HG03354 (cell line): ENCODE data around the gene CTTNBP2.

Experiments
- ATAC-seq: cut with Tn5 transposase; IDR thresholded peaks from one replicate; pipeline ENCODE4 v1.9.1; 2021; ENCODE audit warnings: mild to moderate bottlenecking; ENCODE audit not compliant: unreplicated experiment, poor library complexity, severe bottlenecking

CTTNBP2 gene

GRCh38 chr7:117669818-117670217 lies 203.4 kb downstream of the CTTNBP2 start:
- no peak for ATAC-seq

- ATAC-seq: no peak
These were observed 205.8 kb downstream of the CTTNBP2 start for GRCh38 chr7:117667456-117667855.

DNA sequence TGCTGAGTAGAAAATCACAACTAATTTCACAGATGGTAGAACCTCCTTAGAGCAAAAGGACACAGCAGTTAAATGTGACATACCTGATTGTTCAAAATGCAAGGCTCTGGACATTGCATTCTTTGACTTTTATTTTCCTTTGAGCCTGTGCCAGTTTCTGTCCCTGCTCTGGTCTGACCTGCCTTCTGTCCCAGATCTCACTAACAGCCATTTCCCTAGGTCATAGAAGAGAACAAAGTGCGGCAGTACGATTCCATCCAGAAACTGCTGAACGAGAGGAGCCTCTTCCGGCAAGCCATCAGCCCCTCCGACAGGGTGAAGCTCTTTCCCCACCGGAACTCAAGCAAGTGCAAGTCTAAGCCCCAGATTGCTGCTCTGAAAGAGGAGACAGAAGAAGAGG lies 206.6 kb downstream of the CTTNBP2 start:
- no peak for ATAC-seq

DNA sequence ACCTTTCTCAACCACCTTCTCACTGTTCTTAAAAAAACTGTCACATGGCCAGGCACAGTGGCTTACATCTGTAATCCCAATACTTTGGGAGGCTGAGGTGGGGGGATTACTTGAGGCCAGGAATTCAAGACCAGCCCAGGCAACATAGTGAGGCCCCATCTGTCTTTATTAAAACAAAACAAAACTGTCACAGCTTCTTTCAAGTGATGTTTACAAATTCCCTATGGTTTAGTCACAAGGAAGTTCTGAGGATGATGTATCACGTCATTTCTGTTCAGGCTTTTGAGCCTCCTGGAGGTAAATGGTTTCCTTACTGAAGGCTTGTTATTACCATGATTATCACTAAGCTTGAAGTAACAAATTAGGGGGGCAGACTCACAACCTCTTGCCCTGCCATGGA lies 207.2 kb downstream of the CTTNBP2 start:
- no peak for ATAC-seq

DNA sequence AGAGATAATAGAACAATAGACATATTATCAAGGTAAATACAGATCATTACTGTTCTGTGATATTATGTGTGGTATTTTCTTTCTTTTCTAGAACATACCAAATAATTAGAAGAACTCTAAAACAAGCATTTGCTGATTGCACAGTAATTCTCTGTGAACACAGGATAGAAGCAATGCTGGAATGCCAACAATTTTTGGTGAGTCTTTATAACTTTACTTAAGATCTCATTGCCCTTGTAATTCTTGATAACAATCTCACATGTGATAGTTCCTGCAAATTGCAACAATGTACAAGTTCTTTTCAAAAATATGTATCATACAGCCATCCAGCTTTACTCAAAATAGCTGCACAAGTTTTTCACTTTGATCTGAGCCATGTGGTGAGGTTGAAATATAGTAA lies 207.9 kb downstream of the CTTNBP2 start:
- no peak for ATAC-seq

DNA sequence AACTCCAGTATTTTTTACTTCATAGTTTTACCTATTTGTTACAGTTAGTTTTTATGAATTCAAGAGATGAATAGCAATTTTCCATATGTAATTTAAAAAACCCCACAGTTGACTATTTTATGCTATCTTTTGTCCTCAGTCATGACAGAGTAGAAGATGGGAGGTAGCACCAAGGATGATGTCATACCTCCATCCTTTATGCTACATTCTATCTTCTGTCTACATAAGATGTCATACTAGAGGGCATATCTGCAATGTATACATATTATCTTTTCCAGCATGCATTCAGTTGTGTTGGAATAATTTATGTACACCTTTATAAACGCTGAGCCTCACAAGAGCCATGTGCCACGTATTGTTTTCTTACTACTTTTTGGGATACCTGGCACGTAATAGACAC lies 209.2 kb downstream of the CTTNBP2 start:
- ATAC-seq: no peak

DNA sequence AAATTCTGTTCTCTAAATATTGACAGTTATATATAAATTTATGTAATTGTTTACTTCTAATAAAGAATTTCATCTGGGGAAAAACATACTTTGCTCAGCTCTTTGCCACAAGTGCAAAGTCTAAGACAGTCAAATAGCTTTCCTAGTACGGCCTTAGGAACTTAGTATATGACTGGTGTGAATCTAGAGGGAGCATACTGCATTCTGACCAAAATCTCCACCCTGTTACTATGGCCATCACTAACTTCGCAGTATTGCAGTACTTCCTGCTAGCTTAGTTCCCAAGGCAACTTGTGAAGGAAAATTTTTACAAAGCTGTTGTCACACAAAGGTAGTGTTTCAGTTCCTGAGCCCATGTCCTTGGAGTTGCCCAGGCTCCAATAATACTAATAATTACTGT lies 211.9 kb downstream of the CTTNBP2 start:
- no peak for ATAC-seq
